Measurements from ENCODE around the gene RAB11A.

RAB11A gene

GRCh38 chr15:65869126-65869953 lies at the start of gene RAB11A:
TSS of gene RAB11A (plus strand) at chr15:65869491. CDS start at chr15:65869586, 95 bp downstream.
- peaks cover 2% of the 10 kb centered on the region for H3K36me3 ChIP-seq
- peak within 1 kb of the TSS; percentile 91 to 99 for H3K4me3 ChIP-seq (ENCODE audit: low read depth in 1 of 2, low read length in 1 of 2)
- no peaks in the 10 kb centered on the region for H3K27me3 ChIP-seq
- peak; percentile 56 for TF ChIP-seq CTCF (IDR thresholded peaks at IDR 0.05)
- no peaks in the 10 kb centered on the region for H3K9me3 ChIP-seq
- H3K4me1 ChIP-seq (ENCODE audit: control insufficient read depth in 1 of 2, insufficient read depth in 1 of 2, low read depth in 1 of 2, low read length in 1 of 2) = peaks cover 18 to 21% of the 10 kb centered on the region in 2 experiments
- H3K27ac ChIP-seq = peak within 1 kb of the TSS; percentile 89

GRCh38 chr15:65819563-65819960 lies 49.7 kb upstream of the RAB11A start:
- Histone ChIP-seq H3K4me3 (ENCODE audit: low read depth in 1 of 2, low read length in 1 of 2) (no peak overlapping the region), H3K36me3 (no peaks in the 10 kb centered on the region), H3K27me3 (no peaks in the 10 kb centered on the region), H3K4me1 (ENCODE audit: control insufficient read depth in 1 of 2, insufficient read depth in 1 of 2, low read depth in 1 of 2, low read length in 1 of 2) (peaks cover 16 to 17% of the 10 kb centered on the region in 2 experiments), H3K27ac (peak overlapping the region; percentile 74), H3K9me3 (no peaks in the 10 kb centered on the region)
- TF ChIP-seq CTCF (IDR thresholded peaks at IDR 0.05) = no peak

GRCh38 chr15:65821070-65821469 lies 48.2 kb upstream of the RAB11A start:
- H3K4me1 ChIP-seq (ENCODE audit: control insufficient read depth in 1 of 2, insufficient read depth in 1 of 2, low read depth in 1 of 2, low read length in 1 of 2) = peaks cover 17 to 23% of the 10 kb centered on the region in 2 experiments
- no peaks in the 10 kb centered on the region for H3K9me3 ChIP-seq
- H3K27me3 ChIP-seq = no peaks in the 10 kb centered on the region
- no peak overlapping the region for H3K27ac ChIP-seq
- no peaks in the 10 kb centered on the region for H3K36me3 ChIP-seq
- TF ChIP-seq CTCF (IDR thresholded peaks at IDR 0.05) = no peak
- H3K4me3 ChIP-seq (ENCODE audit: low read depth in 1 of 2, low read length in 1 of 2) = no peak overlapping the region

GRCh38 chr15:65822316-65822715 lies 47.0 kb upstream of the RAB11A start:
- Histone ChIP-seq H3K9me3 (no peaks in the 10 kb centered on the region), H3K4me1 (ENCODE audit: control insufficient read depth in 1 of 2, insufficient read depth in 1 of 2, low read depth in 1 of 2, low read length in 1 of 2) (peaks cover 28 to 34% of the 10 kb centered on the region in 2 experiments), H3K27me3 (no peaks in the 10 kb centered on the region), H3K27ac (no peak overlapping the region), H3K4me3 (ENCODE audit: low read depth in 1 of 2, low read length in 1 of 2) (no peak overlapping the region), H3K36me3 (no peaks in the 10 kb centered on the region)
- no peak for TF ChIP-seq CTCF (IDR thresholded peaks at IDR 0.05)

- Histone ChIP-seq H3K27ac (peak overlapping the region; percentile 17), H3K27me3 (no peaks in the 10 kb centered on the region), H3K4me1 (ENCODE audit: control insufficient read depth in 1 of 2, insufficient read depth in 1 of 2, low read depth in 1 of 2, low read length in 1 of 2) (peaks cover 35 to 41% of the 10 kb centered on the region in 2 experiments), H3K9me3 (no peaks in the 10 kb centered on the region), H3K4me3 (ENCODE audit: low read depth in 1 of 2, low read length in 1 of 2) (no peak overlapping the region), H3K36me3 (no peaks in the 10 kb centered on the region)
- TF ChIP-seq CTCF (IDR thresholded peaks at IDR 0.05) = peak; percentile 9
Measured at GRCh38 chr15:65824031-65824743, 45.1 kb upstream of the RAB11A start.
